Measurements from ENCODE around the gene SCRN3.
"Not testable (repeated sequence)": the region's sequence is repeated elsewhere in the genome, so short reads cannot be mapped to it uniquely, and the experiment has no call there.

SCRN3 gene

DNA sequence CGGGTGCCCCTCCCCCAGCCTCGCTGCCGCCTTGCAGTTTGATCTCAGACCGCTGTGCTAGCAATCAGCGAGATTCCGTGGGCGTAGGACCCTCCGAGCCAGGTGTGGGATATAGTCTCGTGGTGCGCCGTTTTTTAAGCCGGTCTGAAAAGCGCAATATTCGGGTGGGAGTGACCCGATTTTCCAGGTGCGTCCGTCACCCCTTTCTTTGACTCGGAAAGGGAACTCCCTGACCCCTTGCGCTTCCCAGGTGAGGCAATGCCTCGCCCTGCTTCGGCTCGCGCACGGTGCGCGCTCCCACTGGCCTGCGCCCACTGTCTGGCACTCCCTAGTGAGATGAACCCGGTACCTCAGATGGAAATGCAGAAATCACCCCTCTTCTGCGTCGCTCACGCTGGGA is 14.5 kb downstream of the SCRN3 start:
- not testable (repeated sequence) for DNase-seq

DNA sequence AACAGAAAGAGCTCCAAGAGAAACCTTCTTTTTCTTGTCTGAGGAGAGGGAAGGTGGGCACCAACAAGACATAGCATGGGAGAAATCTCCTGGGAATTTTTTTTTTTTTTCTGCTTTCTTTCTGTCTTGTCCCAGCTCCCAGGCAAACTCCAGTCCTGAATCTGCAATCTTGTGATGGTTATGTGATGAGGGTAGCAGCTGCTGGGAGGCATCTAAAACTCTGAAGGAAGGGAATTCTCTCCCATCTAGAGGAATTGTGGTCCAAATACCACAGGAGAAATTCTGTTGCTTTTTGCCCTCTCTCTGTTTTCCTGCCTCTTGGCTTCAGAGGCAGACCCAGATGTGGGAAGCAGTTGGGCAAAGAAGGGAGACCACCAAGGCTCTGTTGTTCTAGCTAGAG is 16.7 kb downstream of the SCRN3 start:
- DNase-seq = no peak

DNA sequence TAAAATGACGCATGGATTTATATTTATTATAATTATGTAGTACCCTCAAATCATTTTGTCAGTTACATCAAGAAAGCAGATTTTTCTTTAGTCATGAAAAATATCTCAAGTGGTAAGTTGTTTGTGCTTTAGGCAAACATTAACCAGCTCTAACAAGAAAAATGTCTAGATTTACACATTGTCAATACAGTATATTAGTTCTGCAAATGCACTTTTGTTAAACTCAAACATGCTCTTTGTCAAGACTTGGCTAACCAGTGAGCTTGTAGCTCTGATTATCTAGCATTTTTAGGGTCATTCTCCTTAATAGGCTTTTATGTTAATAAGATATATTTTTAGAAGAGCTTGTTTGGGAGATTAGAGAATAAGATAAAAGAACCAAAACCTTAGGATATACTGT is 32.7 kb downstream of the SCRN3 start:
- no peak for DNase-seq

DNA sequence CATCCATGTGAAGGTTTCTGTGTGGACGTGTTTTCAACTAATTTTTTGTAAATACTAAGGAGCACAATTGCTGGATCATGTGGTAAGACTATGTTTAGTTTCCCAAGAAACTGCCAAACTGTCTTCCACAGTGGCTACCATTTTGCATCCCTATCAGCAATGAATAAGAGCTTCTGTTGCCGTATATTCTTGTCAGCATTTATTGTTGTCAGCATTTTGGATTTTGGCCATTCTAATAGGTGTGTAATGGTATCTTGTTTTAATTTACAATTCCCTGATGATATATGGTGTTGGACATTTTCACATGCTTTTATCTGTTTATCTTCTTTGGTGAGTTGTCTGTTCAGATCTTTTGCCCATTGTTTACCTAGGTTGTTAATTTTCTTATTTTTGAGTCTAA is 34.5 kb downstream of the SCRN3 start:
- no peak for DNase-seq

- no peak for DNase-seq
Measured at GRCh38 chr2:174431902-174432301, 36.4 kb downstream of the SCRN3 start.

- no peak for DNase-seq
Measured at GRCh38 chr2:174436351-174436750, 40.8 kb downstream of the SCRN3 start.

GRCh38 chr2:174438146-174438886 is 42.8 kb downstream of the SCRN3 start:
- no peak for DNase-seq

- no peak for DNase-seq
Measured at GRCh38 chr2:174439323-174439722, 43.8 kb downstream of the SCRN3 start.

GRCh38 chr2:174439950-174440349 is 44.4 kb downstream of the SCRN3 start:
- no peak for DNase-seq

GRCh38 chr2:174442546-174443510 is 47.3 kb downstream of the SCRN3 start:
- DNase-seq = no peak

- DNase-seq = no peak
Measured at GRCh38 chr2:174444761-174445160, 49.2 kb downstream of the SCRN3 start.

DNA sequence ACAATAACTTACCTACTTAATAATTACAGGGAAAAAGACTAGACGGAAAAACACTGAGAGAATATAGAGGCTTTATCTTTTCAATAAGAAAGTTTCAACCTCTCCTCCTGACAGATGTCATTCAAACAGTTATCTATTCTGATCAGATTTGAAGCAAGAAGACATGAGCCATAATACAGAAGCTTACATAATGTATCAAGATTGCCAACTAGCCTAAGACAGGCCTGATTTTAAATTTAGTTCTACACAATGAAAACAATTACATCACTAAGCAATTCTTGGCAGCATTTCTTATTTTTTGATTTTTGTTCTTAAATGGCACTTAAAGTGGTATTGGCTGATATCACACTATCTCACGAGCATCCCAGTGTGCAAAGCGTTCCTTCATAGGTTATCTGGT is 49.7 kb downstream of the SCRN3 start:
- no peak for DNase-seq

GRCh38 chr2:174446531-174446930 is 51.0 kb downstream of the SCRN3 start:
- no peak for DNase-seq

- no peak for DNase-seq
Measured at GRCh38 chr2:174449033-174449432, 53.5 kb downstream of the SCRN3 start.

DNA sequence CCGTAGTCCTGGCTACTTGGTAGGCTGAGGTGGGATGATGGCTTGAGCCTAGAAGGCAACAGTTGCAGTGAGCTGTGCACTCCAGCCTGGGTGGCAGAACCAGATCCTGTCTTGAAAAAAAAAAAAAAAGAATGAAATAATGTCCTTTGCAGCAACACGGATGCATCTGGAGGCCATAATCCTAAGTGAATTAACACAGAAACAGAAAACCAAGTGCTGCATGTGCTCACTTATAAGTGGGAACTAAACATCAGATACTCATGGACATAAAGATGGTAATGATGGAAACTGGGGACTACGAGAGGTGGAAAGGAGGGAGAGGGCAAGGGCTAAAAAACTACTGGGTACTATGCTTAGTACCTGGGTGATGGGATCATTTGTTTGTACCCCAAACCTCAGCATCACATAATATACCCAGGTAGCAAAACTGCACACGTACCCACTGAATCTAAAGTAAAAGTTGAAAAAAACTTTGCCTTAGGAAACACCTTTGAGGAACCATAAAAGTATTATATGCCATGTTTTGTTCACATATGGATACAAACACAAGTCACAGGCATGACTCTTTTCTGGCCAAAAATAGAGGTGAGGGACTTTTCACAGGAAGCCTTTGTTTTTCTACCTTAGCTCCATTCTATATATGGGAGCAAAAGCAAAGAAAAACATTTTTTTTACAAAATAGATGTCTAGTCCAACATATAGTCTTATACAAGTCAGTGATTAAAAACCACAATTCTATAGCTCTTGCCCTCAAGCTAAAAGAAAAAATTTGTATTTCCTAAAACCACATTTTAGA is 54.7 kb downstream of the SCRN3 start:
- DNase-seq = no peak

DNA sequence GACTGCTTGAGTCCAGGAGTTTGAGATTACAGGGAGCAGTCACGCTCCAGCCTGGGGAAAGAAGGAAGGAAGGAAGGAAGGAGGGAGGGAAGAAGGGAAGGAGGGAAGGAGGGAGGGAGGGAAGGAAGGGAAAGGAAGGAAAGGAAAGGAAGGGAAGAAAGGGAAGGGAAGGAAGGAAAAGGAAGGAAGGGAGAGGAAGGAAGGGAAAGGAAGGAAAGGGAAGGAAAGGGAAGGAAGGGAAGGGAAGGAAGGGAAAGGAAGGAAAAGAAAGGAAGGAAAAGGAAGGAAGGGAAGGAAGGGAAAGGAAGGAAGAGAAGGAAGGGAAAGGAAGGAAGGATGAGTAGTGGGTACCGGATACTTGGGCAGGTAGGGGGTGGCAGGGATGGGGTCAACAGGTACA is 59.0 kb downstream of the SCRN3 start:
- no peak for DNase-seq

- no peak for DNase-seq
Measured at GRCh38 chr2:174461221-174461620, 65.7 kb downstream of the SCRN3 start.

GRCh38 chr2:174465327-174465726 is 69.8 kb downstream of the SCRN3 start:
- no peak for DNase-seq

- DNase-seq = no peak
Measured at GRCh38 chr2:174473796-174474195, 78.3 kb downstream of the SCRN3 start.

DNA sequence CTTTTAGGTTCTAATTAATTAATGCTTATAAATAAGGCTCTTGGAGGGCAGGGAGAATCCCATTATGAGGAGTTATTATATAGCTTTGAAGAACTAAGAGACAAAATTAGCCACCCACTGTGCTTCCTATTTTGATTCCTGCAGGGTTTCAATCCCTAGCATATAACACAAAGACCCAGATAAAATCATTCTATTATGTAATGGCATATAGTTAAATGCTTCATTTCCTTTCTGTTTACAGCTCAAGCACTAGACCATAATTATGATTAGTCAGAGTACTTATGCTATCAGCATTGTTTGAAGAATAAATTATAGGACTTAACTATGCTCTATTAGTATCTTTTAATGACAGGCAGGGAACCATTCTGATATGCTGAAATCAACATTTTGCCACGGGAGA is 82.2 kb downstream of the SCRN3 start:
- no peak for DNase-seq

Data from MV-4-11 (cell line).